Measurements from ENCODE around the gene BSCL2. TPM values are rescaled to one million over a fixed set of nuclear protein-coding genes. Genes with fewer than 3 reads are reported as not detected.

BSCL2 gene
- total and polyA plus RNA-seq, 2 of the 13 experiments (the other 11 are each of a cell fraction or from before 2014, with no cell fraction given) = 19.5 to 21.1 TPM

GRCh38 chr11:62665075-62665598 is 42.1 kb downstream of the BSCL2 start, which contains the start of the genes C11orf98 and CSKMT (continued):
- TF ChIP-seq ZHX1 (CRISPR knock-in tag; IDR thresholded peaks at IDR 0.05; ENCODE audit: low read depth) (0 out of 2 replicates have a peak, but pooled peaks have one; percentile 18), SP4 (CRISPR knock-in tag; IDR thresholded peaks at IDR 0.05) (peak; percentile 95), ZNF510 (CRISPR knock-in tag; IDR thresholded peaks at IDR 0.05; ENCODE audit: low read depth) (peak; percentile 97; the same call in 1 of the 2 replicates), KLF9 (CRISPR knock-in tag; IDR thresholded peaks at IDR 0.05; ENCODE audit: low read depth) (peak; percentile 80), PHF5A (CRISPR knock-in tag; IDR thresholded peaks at IDR 0.05; ENCODE audit: low read depth, unreplicated experiment) (peak; percentile 76)

GRCh38 chr11:62664405-62665074 is 42.7 kb downstream of the BSCL2 start:
- H3K4me1 ChIP-seq (ENCODE audit: insufficient read depth, low read length) = peaks cover 41% of the 10 kb centered on the region
- intact Hi-C loops (cut with micrococcal nuclease; ENCODE audit: unreplicated experiment) = no loop called here
- no peak overlapping the region for H2AFZ ChIP-seq (ENCODE audit: low read length)
- ChIA-PET POLR2A (interaction anchor here (0.7 to 4.5 kb wide), 40 partner anchors 10 to 271 kb away, joined by 3 to 186 read pairs (median 10); partner anchors contain the start of genes AHNAK, B3GAT3, EEF1G and GANAB), CTCF (ENCODE audit: low intra/inter-chr PET ratio, low total read pairs) (no interaction called here)
- BruUV-seq (replicated peaks) = TSS peak; percentile 73
- WGBS (ENCODE audit: low lambda C conversion rate) = 6% methylated on average over 8 of the region's 36 CpGs
- DNase-seq (ENCODE audit: low spot score) = peak; percentile 64
- peaks cover 0 to 15% of the 10 kb centered on the region in 2 experiments; a peak in 2 of 5 replicates for H3K36me3 ChIP-seq (replicated peaks in 1 of 2; ENCODE audit: control insufficient read depth in 1 of 2, insufficient read depth in 2 of 2, low read length in 2 of 2)
- H3K4me3 ChIP-seq (replicated peaks in 1 of 3; ENCODE audit: insufficient read depth in 1 of 3, low read depth in 2 of 3, low read length in 3 of 3) = peak overlapping the region; percentile 69 to 97 (median 91)
- H4K20me1 ChIP-seq (ENCODE audit: insufficient read depth, low read length) = no peaks in the 10 kb centered on the region; the same call in none of the 2 replicates
- H3K27me3 ChIP-seq (ENCODE audit: control insufficient read depth in 1 of 2, insufficient read depth in 2 of 2, low read length in 2 of 2) = no peaks in the 10 kb centered on the region; a peak in 1 of 5 replicates
- in situ Hi-C loops (cut with HindIII; ENCODE audit: extremely low pct_ligation_motif_present, low pct_unique_long_range_greater_than_20kb) = no loop called here
- H3K9ac ChIP-seq (ENCODE audit: insufficient read depth, low read depth, low read length) = peak overlapping the region; percentile 91
- H3K79me2 ChIP-seq (ENCODE audit: insufficient read depth, low read length) = peaks cover 35% of the 10 kb centered on the region
- H3K4me2 ChIP-seq (ENCODE audit: low read depth, low read length) = peak overlapping the region; percentile 52
- H3K27ac ChIP-seq (ENCODE audit: extremely low read length, insufficient read depth, low read length) = peak overlapping the region; percentile 84
- FAIRE-seq = no peak
- peak; percentile 62 for ATAC-seq
- H3K9me3 ChIP-seq (ENCODE audit: low read length) = no peaks in the 10 kb centered on the region
- TF ChIP-seq MTERF4 (CRISPR knock-in tag; IDR thresholded peaks at IDR 0.05) = no peak
- TF ChIP-seq ZSCAN30 (CRISPR knock-in tag; IDR thresholded peaks at IDR 0.05) = no peak
- no peak for TF ChIP-seq NFKB2 (CRISPR knock-in tag; IDR thresholded peaks at IDR 0.05; ENCODE audit: borderline replicate concordance)
- TF ChIP-seq CREB3 (CRISPR knock-in tag; IDR thresholded peaks at IDR 0.05) = no peak
- TF ChIP-seq TFE3 (CRISPR knock-in tag; IDR thresholded peaks at IDR 0.05) = no peak
- TF ChIP-seq GTF3A (CRISPR knock-in tag; conservative IDR thresholded peaks at IDR 0.05) = no peak
- TF ChIP-seq HCFC1 (IDR thresholded peaks at IDR 0.05; ENCODE audit: low read depth, low read length) = no peak
- TF ChIP-seq PRPF4 (IDR thresholded peaks at IDR 0.05; ENCODE audit: low read depth, low read length, poor library complexity, severe bottlenecking) = no peak
- no peak for TF ChIP-seq ETV5 (CRISPR knock-in tag; IDR thresholded peaks at IDR 0.05; ENCODE audit: borderline replicate concordance)
- no peak for TF ChIP-seq IRX3 (CRISPR knock-in tag; IDR thresholded peaks at IDR 0.05; ENCODE audit: borderline replicate concordance, low read depth)

Data from HepG2 (cell line).